Lung microvascular endothelial cell (primary cell): ENCODE measurements around the gene TIMP2. TPM values are rescaled to one million over a fixed set of nuclear protein-coding genes. Genes with fewer than 3 reads are reported as not detected.
A peak's percentile ranks its signal among the peaks of the same experiment; 100 is the strongest.
"Not testable (repeated sequence)": the region's sequence is repeated elsewhere in the genome, so short reads cannot be mapped to it uniquely, and the experiment has no call there.

ENCODE experiments used
- DNase-seq, 2 donors: peaks; one replicate each; pipeline versions ENCODE4 v3.0.0 to v3.0.0-alpha.2; 2010; ENCODE audit warnings: low read depth in 2 of 2
- total RNA-seq: library from RNA; depleted of rRNA; stranded (reverse); fragments of >200 nt; gene quantifications from 2 replicates; pipeline ENCODE4 v1.2.1, GENCODE V29; 2014

Gene TIMP2
- total RNA-seq, 1 donor from 2014 or later: 69.2 TPM

GRCh38 chr17:78908426-78908825, 16.8 kb downstream of the TIMP2 start:
- no peak for DNase-seq

- DNase-seq: no peak
These were observed 19.6 kb downstream of the TIMP2 start for GRCh38 chr17:78905541-78905940.

GRCh38 chr17:78905116-78905515, 20.1 kb downstream of the TIMP2 start:
- DNase-seq: no peak

- DNase-seq: no peak
These were observed 20.8 kb downstream of the TIMP2 start for GRCh38 chr17:78904371-78904770.

GRCh38 chr17:78903101-78903779, 21.9 kb downstream of the TIMP2 start, which contains the start of gene CEP295NL:
TSS of gene CEP295NL (minus strand) at chr17:78903201. CDS start at chr17:78901828, 1,373 bp downstream.
- DNase-seq: peak; percentile 27 to 85

GRCh38 chr17:78902231-78902630, 23.0 kb downstream of the TIMP2 start:
- DNase-seq: not testable (repeated sequence)

- DNase-seq: no peak
These were observed 23.4 kb downstream of the TIMP2 start for GRCh38 chr17:78901806-78902205.

GRCh38 chr17:78900816-78901215, 24.4 kb downstream of the TIMP2 start:
- DNase-seq: no peak

- DNase-seq: no peak
These were observed 25.6 kb downstream of the TIMP2 start for GRCh38 chr17:78899361-78900260.

- no peak for DNase-seq
These were observed 26.2 kb downstream of the TIMP2 start for GRCh38 chr17:78898947-78899346.

GRCh38 chr17:78898075-78898836, 26.9 kb downstream of the TIMP2 start:
- no peak for DNase-seq

- DNase-seq: no peak
These were observed 27.5 kb downstream of the TIMP2 start for GRCh38 chr17:78897664-78898047.

GRCh38 chr17:78896834-78897663, 28.1 kb downstream of the TIMP2 start:
- DNase-seq: no peak

GRCh38 chr17:78896091-78896833, 28.9 kb downstream of the TIMP2 start:
- DNase-seq: no peak

- DNase-seq: peak; percentile 45 to 91
These were observed 29.9 kb downstream of the TIMP2 start for GRCh38 chr17:78895322-78895721.

- DNase-seq: no peak
These were observed 31.5 kb downstream of the TIMP2 start for GRCh38 chr17:78893684-78894083.

- no peak for DNase-seq
These were observed 32.2 kb downstream of the TIMP2 start for GRCh38 chr17:78892936-78893379.

GRCh38 chr17:78892520-78892919, 32.7 kb downstream of the TIMP2 start:
- DNase-seq: no peak

GRCh38 chr17:78892062-78892456, 33.1 kb downstream of the TIMP2 start:
- DNase-seq: no peak

GRCh38 chr17:78891406-78892061, 33.7 kb downstream of the TIMP2 start:
- no peak for DNase-seq
